Activated CD8-positive, alpha-beta T cell treated with anti-CD3 and anti-CD28 coated beads for 36 hours (primary cell): ENCODE measurements around the gene BTBD1. TPM values are rescaled to one million over a fixed set of nuclear protein-coding genes. Genes with fewer than 3 reads are reported as not detected.

Experiments
- ATAC-seq: fragments of 200-7000 bp; cut with Tn5 transposase; one replicate; pipeline ENCODE4 v1.10.0; 2021; ENCODE audit warnings: mild to moderate bottlenecking, moderate library complexity
- CTCF ChIA-PET: fragments of 350-600 bp; sonication (Branson Sonifier 250); formaldehyde crosslinking; loops from one replicate; lab custom pipeline; 2021; ENCODE audit warnings: antibody characterized with exemption; lab: Charles Lee
- POLR2A ChIA-PET: fragments of 350-600 bp; sonication (Branson Sonifier 250); formaldehyde crosslinking; loops from one replicate; lab custom pipeline; 2021; ENCODE audit warnings: antibody characterized with exemption; lab: Charles Lee
- DNase-seq: peaks from one replicate; pipeline ENCODE4 v3.0.0-alpha.2; 2020
- H3K27ac Mint-ChIP-seq: one replicate; pipeline ENCODE4 v1.8.0; 2021; ENCODE audit warnings: mild to moderate bottlenecking, mixed read lengths
- H3K27me3 Mint-ChIP-seq: one replicate; pipeline ENCODE4 v1.8.0; 2021; ENCODE audit warnings: mixed read lengths
- H3K36me3 Mint-ChIP-seq: one replicate; pipeline ENCODE4 v1.8.0; 2021; ENCODE audit warnings: low read depth, mixed read lengths
- H3K4me1 Mint-ChIP-seq: one replicate; pipeline ENCODE4 v1.8.0; 2021; ENCODE audit warnings: low read depth, mixed read lengths
- H3K4me3 Mint-ChIP-seq: one replicate; pipeline ENCODE4 v1.8.0; 2021; ENCODE audit warnings: mild to moderate bottlenecking, moderate library complexity, mixed read lengths
- H3K9me3 Mint-ChIP-seq: one replicate; pipeline ENCODE4 v1.8.0; 2021; ENCODE audit warnings: mixed read lengths
- CTCF ChIP-seq: fragments of 200-600 bp; IDR thresholded peaks from one replicate; pipeline ENCODE4 v1.8.0; 2022; ENCODE audit warnings: antibody characterized with exemption, mild to moderate bottlenecking
- intact Hi-C: fragments of 100-400 bp; cut with micrococcal nuclease; formaldehyde crosslinking; loops from one replicate; pipeline ENCODE4 v1.10.0; 2022
- total RNA-seq, 2 experiments: library from RNA; stranded (reverse); gene quantifications; one replicate each; pipeline ENCODE4 v1.2.3, GENCODE V29; 2021

Gene BTBD1
- total RNA-seq, 2 experiments from 2014 or later = 63.3 to 63.8 TPM

DNA sequence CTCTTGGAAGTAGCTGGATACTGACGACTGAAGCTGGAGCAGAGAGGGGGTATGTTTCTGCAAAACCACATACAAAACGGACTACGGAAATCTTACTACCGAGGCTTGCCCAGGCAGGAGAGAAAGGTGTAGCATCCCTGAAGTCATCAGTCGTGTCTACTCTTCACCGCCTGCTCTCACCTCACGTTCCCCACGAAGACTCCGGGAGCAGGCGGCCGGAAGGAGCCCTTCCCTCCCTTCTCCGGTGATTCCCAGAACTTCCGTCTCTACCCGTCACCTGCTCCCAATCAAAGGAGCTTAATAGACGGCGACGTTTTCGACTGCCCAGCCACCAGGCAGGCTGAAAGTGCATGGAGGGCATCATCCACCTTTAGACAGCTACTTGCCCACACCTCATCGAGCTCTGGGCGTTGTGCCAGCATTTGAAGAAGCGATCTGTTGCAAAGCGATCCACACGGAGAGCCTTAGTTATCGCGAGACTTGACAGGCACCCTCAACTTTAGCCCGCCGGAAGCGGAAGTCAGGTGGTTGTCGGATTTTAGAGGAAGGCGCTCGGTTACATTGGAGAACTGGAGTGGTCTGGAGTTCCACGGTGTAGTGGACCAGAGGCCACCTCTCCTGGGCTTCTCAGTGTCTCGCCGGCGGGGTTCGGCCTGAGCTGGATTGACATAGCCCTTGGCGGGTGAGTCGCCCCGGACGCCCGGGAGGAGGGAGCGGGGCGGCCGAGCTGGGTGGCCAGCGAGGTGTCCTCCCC is 81.2 kb downstream of the BTBD1 start, which contains the start of gene RAMAC:
Gene RAMAC (plus strand): TSS at position 523 of the 754 bp plus-strand sequence. CDS start 2,809 bp downstream, outside the sequence.
- intact Hi-C loops = no loop called here
- ChIA-PET POLR2A (interaction anchor here (0.6 to 2.5 kb wide), 11 partner anchors 10 to 450 kb away, joined by 3 to 10 read pairs (median 5); partner anchors contain the start of genes CPEB1, RPS17 and WHAMM), CTCF (interaction anchor here (0.8 to 4.1 kb wide), 13 partner anchors 9 to 455 kb away, joined by 3 to 26 read pairs (median 3); partner anchors contain the start of gene C15orf40)
- H3K27ac Mint-ChIP-seq = peak within 1 kb of the TSS; percentile 96
- H3K27me3 Mint-ChIP-seq = no peaks in the 10 kb centered on the region
- TF ChIP-seq CTCF = no peak
- peaks cover 20% of the 10 kb centered on the region for H3K4me1 Mint-ChIP-seq
- peak; percentile 97 for DNase-seq
- H3K36me3 Mint-ChIP-seq = peaks cover 23% of the 10 kb centered on the region
- peak; percentile 95 for ATAC-seq
- no peaks in the 10 kb centered on the region for H3K9me3 Mint-ChIP-seq
- peak within 1 kb of the TSS; percentile 96 for H3K4me3 Mint-ChIP-seq

DNA sequence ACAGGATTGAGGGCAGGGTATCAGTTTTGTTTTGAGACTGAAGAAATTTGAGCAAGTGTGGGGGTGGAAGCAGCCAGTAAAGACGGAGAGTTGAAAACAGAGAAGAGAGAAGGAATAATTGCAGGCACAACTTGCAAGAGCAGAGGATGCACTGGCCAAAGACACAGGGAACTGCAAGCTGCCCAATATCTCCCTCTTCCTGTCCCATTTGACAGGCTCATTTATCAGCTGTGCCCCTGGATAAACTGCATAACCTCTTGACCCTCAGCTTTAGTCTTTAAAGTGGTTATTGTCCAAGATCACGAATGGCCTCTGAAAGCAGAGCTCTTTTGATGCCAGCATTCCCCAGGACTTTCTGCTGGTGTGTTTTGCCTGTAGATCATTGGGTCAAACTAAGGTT is 86.1 kb downstream of the BTBD1 start:
- no peak overlapping the region for H3K27ac Mint-ChIP-seq
- ATAC-seq (no peak), DNase-seq (no peak)
- peaks cover 14% of the 10 kb centered on the region for H3K4me1 Mint-ChIP-seq
- H3K36me3 Mint-ChIP-seq = peaks cover 2% of the 10 kb centered on the region
- H3K9me3 Mint-ChIP-seq = no peaks in the 10 kb centered on the region
- POLR2A ChIA-PET = no interaction called here
- CTCF ChIA-PET = no interaction called here
- no peak for TF ChIP-seq CTCF
- intact Hi-C loops = no loop called here
- H3K4me3 Mint-ChIP-seq = no peak overlapping the region
- no peaks in the 10 kb centered on the region for H3K27me3 Mint-ChIP-seq

GRCh38 chr15:82979726-82980125 is 87.3 kb downstream of the BTBD1 start:
- no peak for ATAC-seq
- ChIA-PET POLR2A (interaction anchor here (1.4 kb wide), 1 partner anchor 10 kb away, joined by 3 read pairs; no protein-coding TSS in a partner anchor), CTCF (no interaction called here)
- Mint-ChIP-seq H3K27ac (no peak overlapping the region), H3K9me3 (no peaks in the 10 kb centered on the region), H3K27me3 (no peaks in the 10 kb centered on the region), H3K36me3 (peaks cover 2% of the 10 kb centered on the region), H3K4me3 (no peak overlapping the region), H3K4me1 (peaks cover 7% of the 10 kb centered on the region)
- intact Hi-C loops = no loop called here
- no peak for TF ChIP-seq CTCF
- no peak for DNase-seq

GRCh38 chr15:82978438-82978837 is 88.6 kb downstream of the BTBD1 start:
- intact Hi-C loops = no loop called here
- POLR2A ChIA-PET = interaction anchor here (1.4 kb wide), 1 partner anchor 9 kb away, joined by 3 read pairs; no protein-coding TSS in a partner anchor
- no peak overlapping the region for H3K4me3 Mint-ChIP-seq
- ATAC-seq = no peak
- CTCF ChIA-PET = no interaction called here
- peaks cover 7% of the 10 kb centered on the region for H3K4me1 Mint-ChIP-seq
- H3K27me3 Mint-ChIP-seq = no peaks in the 10 kb centered on the region
- no peaks in the 10 kb centered on the region for H3K9me3 Mint-ChIP-seq
- no peak overlapping the region for H3K27ac Mint-ChIP-seq
- no peak for DNase-seq
- TF ChIP-seq CTCF = no peak
- peaks cover 2% of the 10 kb centered on the region for H3K36me3 Mint-ChIP-seq

- DNase-seq = no peak
- CTCF ChIA-PET = interaction anchor here (1.4 kb wide), 1 partner anchor 8 kb away, joined by 3 read pairs; no protein-coding TSS in a partner anchor
Measured at GRCh38 chr15:82977076-82977475, 90.0 kb downstream of the BTBD1 start.

More at GRCh38 chr15:82977076-82977475, 90.0 kb downstream of the BTBD1 start:
- POLR2A ChIA-PET = no interaction called here
- peaks cover 5% of the 10 kb centered on the region for H3K4me1 Mint-ChIP-seq
- no peaks in the 10 kb centered on the region for H3K27me3 Mint-ChIP-seq
- no peak overlapping the region for H3K4me3 Mint-ChIP-seq
- ATAC-seq = no peak
- H3K9me3 Mint-ChIP-seq = no peaks in the 10 kb centered on the region
- peaks cover 2% of the 10 kb centered on the region for H3K36me3 Mint-ChIP-seq
- no peak overlapping the region for H3K27ac Mint-ChIP-seq
- TF ChIP-seq CTCF = no peak
- intact Hi-C loops = no loop called here
